ENCODE data around the gene SOAT1.
"Not testable (repeated sequence)": the region's sequence is repeated elsewhere in the genome, so short reads cannot be mapped to it uniquely, and the experiment has no call there.

Gene SOAT1

GRCh38 chr1:179263121-179263520 lies 30.5 kb upstream of the SOAT1 start:
- Histone ChIP-seq H4K20me1 (ENCODE audit: low read depth, low read length) (no peaks in the 10 kb centered on the region), H2AFZ (ENCODE audit: low read depth, low read length, severe bottlenecking) (no peak overlapping the region), H3K4me2 (ENCODE audit: low read depth, low read length, poor library complexity, severe bottlenecking) (no peak overlapping the region), H3K4me3 (ENCODE audit: insufficient read depth, low read length, poor library complexity, severe bottlenecking) (no peak overlapping the region), H3K79me2 (ENCODE audit: insufficient read depth, low read length) (no peaks in the 10 kb centered on the region), H3K9ac (ENCODE audit: low read length) (no peak overlapping the region), H3F3A (ENCODE audit: insufficient read depth) (no peaks in the 10 kb centered on the region), H3K36me3 (ENCODE audit: low read length) (no peaks in the 10 kb centered on the region), H3K9me2 (replicated peaks; ENCODE audit: insufficient read depth, low read length) (no peaks in the 10 kb centered on the region), H3K27ac (ENCODE audit: low read depth, low read length) (no peak overlapping the region), H3K9me3 (ENCODE audit: insufficient read depth, low read length) (no peaks in the 10 kb centered on the region), H3K27me3 (ENCODE audit: low read length) (no peaks in the 10 kb centered on the region)
- no peak for TF ChIP-seq CTCF (IDR thresholded peaks at IDR 0.05; ENCODE audit: insufficient read depth, low read length, poor library complexity, severe bottlenecking)

- Histone ChIP-seq H3K9ac (ENCODE audit: low read length) (no peak overlapping the region), H3K79me2 (ENCODE audit: insufficient read depth, low read length) (no peaks in the 10 kb centered on the region), H4K20me1 (ENCODE audit: low read depth, low read length) (no peaks in the 10 kb centered on the region), H3K27me3 (ENCODE audit: low read length) (no peaks in the 10 kb centered on the region), H3K4me3 (ENCODE audit: insufficient read depth, low read length, poor library complexity, severe bottlenecking) (no peak overlapping the region), H2AFZ (ENCODE audit: low read depth, low read length, severe bottlenecking) (no peak overlapping the region), H3K4me2 (ENCODE audit: low read depth, low read length, poor library complexity, severe bottlenecking) (no peak overlapping the region), H3K36me3 (ENCODE audit: low read length) (no peaks in the 10 kb centered on the region), H3F3A (ENCODE audit: insufficient read depth) (no peaks in the 10 kb centered on the region), H3K27ac (ENCODE audit: low read depth, low read length) (no peak overlapping the region), H3K9me3 (ENCODE audit: insufficient read depth, low read length) (no peaks in the 10 kb centered on the region), H3K9me2 (replicated peaks; ENCODE audit: insufficient read depth, low read length) (no peaks in the 10 kb centered on the region)
- TF ChIP-seq EZH2phosphoT487 (conservative IDR thresholded peaks at IDR 0.05; ENCODE audit: low read length) (no peak), CTCF (IDR thresholded peaks at IDR 0.05; ENCODE audit: insufficient read depth, low read length, poor library complexity, severe bottlenecking) (no peak)
Measured at GRCh38 chr1:179264507-179264906, 29.1 kb upstream of the SOAT1 start.

GRCh38 chr1:179269071-179269470 lies 24.5 kb upstream of the SOAT1 start:
- Histone ChIP-seq H3K9me2 (replicated peaks; ENCODE audit: insufficient read depth, low read length) (no peaks in the 10 kb centered on the region), H3K79me2 (ENCODE audit: insufficient read depth, low read length) (no peaks in the 10 kb centered on the region), H3K36me3 (ENCODE audit: low read length) (no peaks in the 10 kb centered on the region), H3K4me3 (ENCODE audit: insufficient read depth, low read length, poor library complexity, severe bottlenecking) (no peak overlapping the region), H4K20me1 (ENCODE audit: low read depth, low read length) (no peaks in the 10 kb centered on the region), H3K27ac (ENCODE audit: low read depth, low read length) (no peak overlapping the region), H3K9ac (ENCODE audit: low read length) (no peak overlapping the region), H3K9me3 (ENCODE audit: insufficient read depth, low read length) (no peaks in the 10 kb centered on the region), H2AFZ (ENCODE audit: low read depth, low read length, severe bottlenecking) (no peak overlapping the region), H3K27me3 (ENCODE audit: low read length) (no peaks in the 10 kb centered on the region), H3K4me2 (ENCODE audit: low read depth, low read length, poor library complexity, severe bottlenecking) (no peak overlapping the region), H3F3A (ENCODE audit: insufficient read depth) (no peaks in the 10 kb centered on the region)
- no peak for TF ChIP-seq EZH2phosphoT487 (conservative IDR thresholded peaks at IDR 0.05; ENCODE audit: low read length)
- TF ChIP-seq CTCF (IDR thresholded peaks at IDR 0.05; ENCODE audit: insufficient read depth, low read length, poor library complexity, severe bottlenecking) = no peak

- not testable (repeated sequence) for H3K36me3 ChIP-seq (ENCODE audit: low read length); H3F3A ChIP-seq (ENCODE audit: insufficient read depth); H3K79me2 ChIP-seq (ENCODE audit: insufficient read depth, low read length); H3K9ac ChIP-seq (ENCODE audit: low read length); H3K4me3 ChIP-seq (ENCODE audit: insufficient read depth, low read length, poor library complexity, severe bottlenecking); H3K9me3 ChIP-seq (ENCODE audit: insufficient read depth, low read length); H3K27me3 ChIP-seq (ENCODE audit: low read length); H2AFZ ChIP-seq (ENCODE audit: low read depth, low read length, severe bottlenecking); H4K20me1 ChIP-seq (ENCODE audit: low read depth, low read length); H3K9me2 ChIP-seq (replicated peaks; ENCODE audit: insufficient read depth, low read length); H3K4me2 ChIP-seq (ENCODE audit: low read depth, low read length, poor library complexity, severe bottlenecking); H3K27ac ChIP-seq (ENCODE audit: low read depth, low read length)
Measured at GRCh38 chr1:179274424-179274823, 19.2 kb upstream of the SOAT1 start.

All from SU-DHL-6 (cell line).